Right lobe of liver (tissue), 6 donors: ENCODE measurements around the gene CCR5AS.

Experiments used
- ATAC-seq, 4 donors: fragments of 200-7000 bp; cut with Tn5 transposase; one replicate each; pipeline ENCODE4 v1.9.1; 2020; ENCODE audit warnings: mild to moderate bottlenecking in 4 of 4, moderate library complexity in 4 of 4
- DNase-seq, 3 donors: peaks; one replicate each; pipeline ENCODE4 v3.0.0-alpha.2; 2020
- H3K27ac ChIP-seq, 3 donors: fragments of 200-600 bp; one replicate each; pipeline ENCODE4 v1.8.0; 2022
- H3K27me3 ChIP-seq, 2 donors: fragments of 200-600 bp; one replicate each; pipeline ENCODE4 v1.8.0; 2022
- H3K36me3 ChIP-seq, 4 donors: fragments of 200-600 bp; sonication (generic) in 1 of 4; one replicate each; pipeline versions ENCODE4 v1.5.1 to v1.8.0; 2017 to 2022; ENCODE audit warnings: control low read depth in 1 of 4
- H3K4me1 ChIP-seq, 4 donors: fragments of 200-600 bp; sonication (generic) in 1 of 4; one replicate each; pipeline versions ENCODE4 v1.5.1 to v1.8.0; 2017 to 2022; ENCODE audit warnings: control low read depth in 1 of 4
- H3K4me3 ChIP-seq, 3 donors: fragments of 200-600 bp; one replicate each; pipeline ENCODE4 v1.8.0; 2022
- H3K9me3 ChIP-seq, 4 donors: fragments of 200-600 bp; sonication (generic) in 1 of 4; one replicate each; pipeline versions ENCODE4 v1.5.1 to v1.8.0; 2017 to 2022; ENCODE audit warnings: control low read depth in 1 of 4
- CTCF ChIP-seq, 4 donors: fragments of 200-600 bp in 3 of 4; fragments of 450-650 bp in 1 of 4; IDR thresholded peaks; one replicate each; pipeline versions ENCODE4 v1.5.1 to v1.8.0; 2016 to 2022; ENCODE audit warnings: antibody characterized with exemption in 4 of 4, mild to moderate bottlenecking in 2 of 4
- POLR2A ChIP-seq: fragments of 450-650 bp; IDR thresholded peaks from one replicate; pipeline ENCODE4 v1.6.1; 2017; ENCODE audit warnings: antibody characterized with exemption, mild to moderate bottlenecking
- WGBS: methylation state at CpG from one replicate; pipeline ENCODE4 v1.1.6; 2018; ENCODE audit warnings: low coverage, low lambda C conversion rate; ENCODE audit not compliant: insufficient coverage; ENCODE audit errors: missing lambda C conversion rate; 5-methylcytosine and 5-hydroxymethylcytosine counted together
- intact Hi-C, 2 donors: fragments of 100-400 bp; cut with DNase I; formaldehyde crosslinking; loops; one replicate each; pipeline versions ENCODE4 v1.11.2 to v1.14.1; 2022
- donor health status: DM: no; HTN: yes; CAD: no.
- donor health status: DM: no; HTN: no; CAD: no.
- donor health status: DM: no; HTN: no; CAD: no.
- donor health status: DM: no; HTN: yes; CAD: no.
- donor health status: DM: no; HTN: yes; CAD: no.

CCR5AS gene

GRCh38 chr3:46354478-46354877 is 52.4 kb downstream of the CCR5AS start:
- no peak for DNase-seq
- TF ChIP-seq POLR2A (no peak), CTCF (IDR thresholded peaks at IDR 0.05) (no peak)
- H3K9me3 ChIP-seq = no peaks in the 10 kb centered on the region
- WGBS = no CpG with 5 or more reads among the region's 1 CpG
- H3K27ac ChIP-seq = no peak overlapping the region
- no peaks in the 10 kb centered on the region for H3K27me3 ChIP-seq
- H3K4me3 ChIP-seq = no peak overlapping the region
- H3K36me3 ChIP-seq = no peaks in the 10 kb centered on the region
- intact Hi-C loops = no loop called here
- ATAC-seq = no peak
- no peaks in the 10 kb centered on the region for H3K4me1 ChIP-seq

- intact Hi-C loops = no loop called here
- no peaks in the 10 kb centered on the region for H3K9me3 ChIP-seq
- no peaks in the 10 kb centered on the region for H3K36me3 ChIP-seq
- ATAC-seq = no peak
- no peak for DNase-seq
- H3K27me3 ChIP-seq = no peaks in the 10 kb centered on the region
- no peak within 1 kb of the TSS for H3K27ac ChIP-seq
- H3K4me1 ChIP-seq = no peaks in the 10 kb centered on the region
- H3K4me3 ChIP-seq = no peak within 1 kb of the TSS
- WGBS = 41% methylated on average over 7 of the region's 7 CpGs
- TF ChIP-seq CTCF (IDR thresholded peaks at IDR 0.05) (no peak), POLR2A (no peak)
These were observed 53.0 kb downstream of the CCR5AS start, which contains the start of gene CCR2 for GRCh38 chr3:46353647-46354410. Gene CCR2, plus strand, starts transcription at chr3:46354111. Its CDS starts 3,417 bp downstream, at chr3:46357528.

- Histone ChIP-seq H3K36me3 (no peaks in the 10 kb centered on the region), H3K4me3 (no peak overlapping the region), H3K27me3 (no peaks in the 10 kb centered on the region), H3K9me3 (no peaks in the 10 kb centered on the region), H3K27ac (no peak overlapping the region), H3K4me1 (no peaks in the 10 kb centered on the region)
- intact Hi-C loops = no loop called here
- no peak for ATAC-seq
- 39% methylated on average over 4 of the region's 4 CpGs for WGBS
- TF ChIP-seq CTCF (IDR thresholded peaks at IDR 0.05) = no peak
- no peak for TF ChIP-seq POLR2A
- DNase-seq = no peak
These were observed 53.8 kb downstream of the CCR5AS start for GRCh38 chr3:46353090-46353489.

GRCh38 chr3:46351646-46352045 is 55.2 kb downstream of the CCR5AS start:
- ATAC-seq = no peak
- 70% methylated on average over 2 of the region's 3 CpGs for WGBS
- H3K4me3 ChIP-seq = no peak overlapping the region

More at GRCh38 chr3:46351646-46352045, 55.2 kb downstream of the CCR5AS start:
- Histone ChIP-seq H3K36me3 (no peaks in the 10 kb centered on the region), H3K27me3 (no peaks in the 10 kb centered on the region), H3K27ac (no peak overlapping the region), H3K9me3 (no peaks in the 10 kb centered on the region), H3K4me1 (no peaks in the 10 kb centered on the region)
- DNase-seq = no peak
- intact Hi-C loops = no loop called here
- TF ChIP-seq POLR2A (no peak), CTCF (IDR thresholded peaks at IDR 0.05) (no peak)
